HG02642 (cell line): ENCODE measurements around the gene MAN1A2.
"Not testable (repeated sequence)": the region's sequence is repeated elsewhere in the genome, so short reads cannot be mapped to it uniquely, and the experiment has no call there.

Source experiments
- ATAC-seq: cut with Tn5 transposase; IDR thresholded peaks from one replicate; pipeline ENCODE4 v1.9.1; 2021; ENCODE audit warnings: mild to moderate bottlenecking; ENCODE audit not compliant: unreplicated experiment, poor library complexity

The MAN1A2 gene

DNA sequence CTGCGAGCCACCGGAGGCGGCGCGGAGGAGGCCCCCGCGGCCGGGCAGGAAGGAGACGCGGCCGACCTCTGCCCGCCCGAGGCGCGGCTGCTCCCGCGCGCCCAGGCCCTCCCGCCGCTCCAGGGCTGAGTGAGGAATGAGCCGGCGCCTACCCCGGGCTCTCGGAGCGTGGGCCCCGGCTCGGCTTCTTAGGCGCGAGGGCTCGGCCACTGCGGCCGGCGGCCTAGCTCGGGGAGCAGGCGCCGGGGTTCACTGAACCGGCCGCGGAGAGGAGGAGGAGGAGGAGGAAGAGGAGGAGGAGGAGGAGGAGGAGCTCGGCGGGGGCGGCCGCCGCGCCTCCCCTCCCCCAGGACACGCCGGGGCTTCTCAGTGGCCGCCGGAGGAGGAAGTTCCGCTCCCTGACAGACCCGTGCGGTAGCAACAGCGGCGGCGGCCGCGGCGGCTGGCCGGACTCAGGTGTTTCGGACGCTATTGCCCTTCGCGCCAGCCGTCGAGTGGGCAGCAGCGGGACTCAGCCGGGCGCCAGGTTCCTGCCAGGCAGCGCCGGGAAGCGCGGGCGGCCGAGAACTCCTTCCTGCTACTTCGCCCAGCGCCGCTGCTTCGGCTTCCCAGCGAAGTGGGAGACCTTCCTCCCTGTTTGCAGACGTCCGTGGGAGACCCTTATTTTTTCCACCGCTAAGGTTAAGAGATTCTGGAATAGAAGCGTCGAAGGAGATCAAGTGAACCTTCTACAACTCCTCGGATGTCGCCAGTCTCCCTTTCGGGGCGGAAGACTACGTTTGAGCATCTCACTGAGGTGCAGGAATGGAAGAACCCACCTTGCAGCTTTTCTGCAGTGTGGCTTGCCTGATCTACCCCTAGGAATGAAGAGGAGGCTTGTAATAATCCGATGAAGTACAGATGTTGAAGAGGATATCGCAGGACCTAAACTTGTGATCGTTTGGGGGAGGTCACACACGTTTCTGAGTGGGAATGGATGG is at the start of gene MAN1A2:
TSS of gene MAN1A2 (plus strand) at position 404 of the 980 bp plus-strand sequence. CDS start 735 bp downstream, outside the sequence.
- ATAC-seq, result peak; percentile 75

- ATAC-seq, result no peak
Measured at GRCh38 chr1:117318011-117318410, 49.2 kb upstream of the MAN1A2 start.

DNA sequence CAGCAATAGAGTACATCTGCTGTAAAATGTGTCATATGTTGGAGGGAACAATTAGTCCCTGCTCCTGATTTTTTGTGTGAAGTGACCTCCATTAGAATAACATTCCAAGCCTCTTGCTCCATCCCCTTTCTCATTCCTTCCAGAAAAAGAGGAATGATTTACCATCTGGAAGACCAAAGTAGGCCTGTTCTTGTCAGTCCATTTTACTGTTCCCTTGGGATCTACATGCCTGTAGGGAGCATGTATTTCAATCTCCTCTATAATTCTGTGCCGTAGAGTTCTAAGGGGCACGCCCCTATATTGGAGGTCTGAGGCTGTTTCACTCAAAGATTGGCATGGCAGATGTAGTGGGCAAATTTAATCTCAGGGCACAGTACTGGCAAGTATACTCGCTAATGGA is 48.8 kb upstream of the MAN1A2 start:
- no peak for ATAC-seq

DNA sequence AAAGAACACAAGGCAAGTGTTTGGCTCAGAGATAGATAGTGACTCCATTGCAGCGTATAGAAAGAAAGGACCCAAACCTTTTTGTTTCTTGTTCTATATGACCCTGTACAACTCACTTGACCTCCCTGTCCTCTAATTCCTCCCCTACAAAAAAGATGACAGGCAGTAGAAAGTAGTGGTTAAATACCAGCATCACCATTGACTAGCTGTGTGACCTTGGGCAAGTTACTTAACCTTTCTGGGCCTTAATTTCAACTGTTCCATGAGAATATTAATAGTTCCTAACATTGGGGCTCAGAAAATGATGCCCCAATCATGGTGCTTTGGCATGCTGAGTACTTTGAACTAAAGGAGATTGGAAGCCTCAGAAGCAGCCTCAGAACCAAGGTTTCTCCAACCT is 46.7 kb upstream of the MAN1A2 start:
- ATAC-seq, result no peak

DNA sequence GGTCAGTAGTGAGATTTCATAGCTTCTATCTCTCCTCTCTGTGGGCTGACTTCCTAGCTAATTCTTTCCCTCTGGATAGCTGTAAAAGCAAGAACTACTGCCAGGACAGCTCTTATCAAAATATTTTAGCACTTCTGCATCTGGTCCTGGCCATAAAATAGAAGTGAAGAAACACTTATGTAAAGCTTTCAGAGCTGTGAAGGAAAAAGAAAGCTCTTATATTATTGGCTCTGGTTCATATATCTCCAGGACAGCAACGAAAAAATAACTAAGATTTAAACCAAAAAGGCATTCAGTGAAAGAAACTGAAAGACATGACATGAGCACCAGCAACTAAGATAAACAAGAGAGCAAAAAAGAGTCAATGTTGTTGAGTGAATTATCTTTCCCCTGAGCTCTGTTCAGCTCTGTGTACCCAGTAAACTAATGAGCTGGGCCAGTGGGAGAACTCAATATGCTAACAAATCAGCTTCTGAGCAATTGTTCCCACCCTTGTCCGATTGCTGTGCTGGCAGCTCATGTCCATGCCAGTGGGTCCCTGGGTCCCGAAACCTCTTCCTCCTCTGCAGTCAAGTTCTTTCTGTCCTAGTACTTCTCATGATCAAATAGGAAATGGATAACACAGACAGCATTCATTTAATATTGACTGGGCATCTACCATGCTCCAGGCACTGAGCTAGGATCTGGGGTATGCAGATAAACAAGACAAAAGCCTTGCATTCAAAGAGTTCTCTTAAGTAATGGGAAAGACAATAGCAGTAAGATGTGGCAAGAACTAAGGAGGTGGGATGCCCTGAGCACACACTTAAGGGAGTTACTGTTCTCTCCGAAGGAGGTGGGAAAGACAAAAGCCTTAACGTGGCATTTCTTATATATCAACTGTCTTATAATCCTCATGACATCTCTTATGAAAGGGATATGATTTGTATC is 45.3 kb upstream of the MAN1A2 start:
- ATAC-seq, result no peak

GRCh38 chr1:117324357-117324756 is 42.9 kb upstream of the MAN1A2 start:
- no peak for ATAC-seq

DNA sequence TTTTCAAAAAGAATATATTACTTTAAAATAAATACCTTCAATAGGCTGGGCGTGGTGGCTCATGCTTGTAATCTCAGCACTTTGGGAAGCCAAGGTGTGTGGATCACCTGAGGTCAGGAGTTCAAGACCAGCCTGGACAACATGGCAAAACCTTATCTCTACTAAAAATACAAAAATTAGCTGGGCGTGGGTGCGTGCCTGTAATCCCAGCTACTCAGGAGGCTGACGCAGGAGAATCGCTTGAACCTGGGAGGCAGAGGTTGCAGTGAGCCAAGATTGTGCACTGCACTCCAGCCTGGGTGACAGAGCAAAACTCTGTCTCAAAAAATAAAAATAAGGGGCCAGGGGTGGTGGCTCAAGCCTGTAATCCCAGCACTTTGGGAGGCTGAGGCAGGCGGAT is 41.2 kb upstream of the MAN1A2 start:
- not testable (repeated sequence) for ATAC-seq

GRCh38 chr1:117327011-117327410 is 40.2 kb upstream of the MAN1A2 start:
- no peak for ATAC-seq

DNA sequence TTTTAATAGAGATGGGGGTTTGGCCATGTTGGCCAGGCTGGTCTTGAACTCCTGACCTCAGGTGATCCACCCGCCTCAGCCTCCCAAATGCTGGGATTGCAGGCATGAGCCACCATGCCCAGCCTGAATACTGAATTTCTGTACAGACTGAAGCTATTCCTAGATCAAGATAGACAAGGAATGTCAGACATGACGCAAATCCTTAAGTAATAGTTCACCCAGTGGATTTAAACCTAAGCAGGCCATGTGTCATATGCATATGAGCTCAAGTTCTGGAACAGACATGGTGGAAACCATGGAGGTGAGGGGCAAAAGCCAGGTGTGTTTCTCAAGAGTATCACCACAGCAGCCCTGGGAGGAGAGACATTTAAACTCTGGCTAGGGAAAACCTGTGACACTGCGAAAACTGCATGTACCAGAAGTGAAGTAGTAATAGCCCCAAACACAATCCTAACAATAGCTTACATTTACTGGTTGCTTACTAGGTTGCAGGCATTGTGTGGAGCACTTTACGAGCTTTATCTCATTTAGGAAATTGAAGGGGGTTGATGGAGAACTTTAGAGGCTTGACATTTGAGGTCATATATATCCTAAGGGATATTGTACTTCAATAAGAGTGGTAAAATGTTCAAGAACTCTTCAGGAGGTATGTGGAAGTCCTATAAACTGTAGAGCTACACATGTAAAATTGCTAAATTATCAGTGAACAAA is 31.7 kb upstream of the MAN1A2 start:
- no peak for ATAC-seq

DNA sequence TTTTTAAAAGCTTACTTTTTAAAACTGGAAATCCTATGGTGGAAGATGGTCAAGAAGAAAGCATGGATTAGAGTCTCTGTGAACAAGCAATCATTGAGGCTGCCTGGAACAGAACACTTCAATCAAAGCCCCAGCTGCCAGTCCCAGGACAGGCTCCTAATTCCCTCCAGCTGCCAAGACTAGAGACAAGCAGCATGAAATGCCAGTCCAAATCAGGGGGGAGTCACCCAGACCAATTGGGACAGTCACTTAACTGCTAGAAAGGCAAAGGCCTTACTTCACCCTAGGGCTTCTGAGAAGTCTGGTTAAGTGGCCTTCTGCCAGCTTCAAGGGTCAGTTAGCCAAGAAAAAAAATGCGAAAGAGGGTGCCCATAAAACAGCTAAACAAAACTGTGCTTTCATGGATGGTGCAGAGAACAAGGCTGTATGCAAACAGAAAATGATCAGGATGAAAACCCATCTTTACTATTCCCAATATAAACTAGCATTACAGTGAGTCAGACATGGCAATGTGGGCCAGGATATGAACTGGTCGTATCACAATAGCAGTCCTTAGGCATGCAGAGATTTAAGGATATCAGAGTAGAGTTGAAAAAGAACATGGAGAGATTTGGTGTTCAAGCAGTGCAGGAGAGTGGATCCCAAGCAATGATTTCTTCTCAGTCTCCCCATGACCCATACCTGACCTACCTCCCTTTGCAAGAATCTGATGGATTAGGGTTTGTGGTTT is 31.0 kb upstream of the MAN1A2 start:
- no peak for ATAC-seq

- ATAC-seq, result no peak
Measured at GRCh38 chr1:117339866-117340700, 27.2 kb upstream of the MAN1A2 start.

DNA sequence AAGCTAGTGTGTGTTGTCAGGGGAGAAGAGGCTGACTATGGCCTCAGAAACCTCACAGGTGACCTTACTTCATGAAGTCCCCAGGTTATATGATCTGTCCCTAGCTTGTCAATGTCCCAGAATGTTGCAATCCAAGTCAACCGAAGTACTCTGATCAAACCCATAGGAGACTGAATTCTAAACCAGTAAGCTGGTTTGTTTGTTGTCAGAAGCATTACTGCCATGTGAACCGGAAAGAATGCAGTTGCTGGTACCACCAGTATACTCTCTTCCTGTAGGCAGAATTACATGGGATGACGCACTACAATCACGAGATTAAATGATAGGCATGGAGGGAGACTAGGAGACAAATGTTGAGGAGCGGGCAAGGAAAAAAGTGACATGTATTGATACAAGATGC is 26.1 kb upstream of the MAN1A2 start:
- ATAC-seq, result no peak

DNA sequence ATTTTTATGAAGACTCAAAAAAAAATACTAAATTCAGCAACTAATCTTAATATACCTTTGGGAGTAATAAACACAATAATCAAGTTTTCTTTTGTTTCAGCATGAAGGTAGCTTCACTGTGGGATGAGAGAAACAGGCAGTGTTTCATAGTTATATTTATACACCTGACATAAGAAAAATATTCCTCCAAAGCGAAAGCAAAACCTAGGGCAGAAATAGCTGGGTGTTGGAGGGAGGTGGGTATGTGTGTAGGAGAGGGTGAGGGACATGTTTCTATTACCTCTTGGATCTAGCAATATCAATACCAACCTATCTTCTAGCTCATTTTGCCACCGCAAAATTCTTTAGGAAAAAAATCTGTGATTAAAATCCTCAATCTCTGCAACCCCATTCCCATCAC is 24.9 kb upstream of the MAN1A2 start:
- no peak for ATAC-seq

GRCh38 chr1:117346206-117346928 is 20.9 kb upstream of the MAN1A2 start:
- no peak for ATAC-seq

GRCh38 chr1:117347907-117348306 is 19.3 kb upstream of the MAN1A2 start:
- no peak for ATAC-seq

DNA sequence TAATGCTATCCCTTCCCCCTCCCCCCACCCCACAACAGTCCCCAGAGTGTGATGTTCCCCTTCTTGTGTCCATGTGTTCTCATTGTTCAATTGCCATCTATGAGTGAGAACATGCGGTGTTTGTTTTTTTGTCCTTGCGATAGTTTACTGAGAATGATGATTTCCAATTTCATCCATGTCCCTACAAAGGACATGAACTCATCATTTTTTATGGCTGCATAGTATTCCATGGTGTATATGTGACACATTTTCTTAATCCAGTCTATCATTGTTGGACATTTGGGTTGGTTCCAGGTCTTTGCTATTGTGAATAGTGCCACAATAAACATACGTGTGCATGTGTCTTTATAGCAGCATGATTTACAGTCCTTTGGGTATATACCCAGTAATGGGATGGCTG is 14.6 kb upstream of the MAN1A2 start:
- ATAC-seq, result not testable (repeated sequence)

DNA sequence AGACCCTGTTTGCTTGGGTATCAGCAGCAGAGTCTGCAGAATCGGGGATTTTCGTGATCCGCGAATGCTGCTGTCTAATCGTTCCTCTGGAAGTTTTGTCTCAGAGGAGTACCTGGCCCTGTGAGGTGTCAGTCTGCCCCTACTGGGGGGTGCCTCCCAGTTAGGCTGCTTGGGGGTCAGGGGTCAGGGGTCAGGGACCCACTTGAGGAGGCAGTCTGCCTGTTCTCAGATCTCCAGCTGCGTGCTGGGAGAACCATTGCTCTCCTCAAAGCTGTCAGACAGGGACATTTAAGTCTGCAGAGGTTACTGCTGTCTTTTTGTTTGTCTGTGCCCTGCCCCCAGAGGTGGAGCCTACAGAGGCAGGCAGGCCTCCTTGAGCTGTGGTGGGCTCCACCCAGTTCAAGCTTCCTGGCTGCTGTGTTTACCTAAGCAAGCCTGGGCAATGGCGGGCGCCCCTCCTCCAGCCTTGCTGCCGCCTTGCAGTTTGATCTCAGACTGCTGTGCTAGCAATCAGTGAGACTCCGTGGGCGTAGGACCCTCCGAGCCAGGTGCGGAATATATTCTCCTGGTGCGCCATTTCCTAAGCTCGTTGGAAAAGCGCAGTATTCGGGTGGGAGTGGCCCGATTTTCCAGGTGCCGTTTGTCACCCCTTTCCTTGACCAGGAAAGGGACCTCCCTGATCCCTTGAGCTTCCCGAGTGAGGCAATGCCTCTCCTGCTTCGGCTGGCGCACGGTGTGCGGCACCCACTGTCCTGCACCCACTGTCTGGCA is 9.2 kb upstream of the MAN1A2 start:
- not testable (repeated sequence) for ATAC-seq

- not testable (repeated sequence) for ATAC-seq
Measured at GRCh38 chr1:117358604-117358887, 8.7 kb upstream of the MAN1A2 start.
